Pancreas (tissue), 10 donors: ENCODE data around the gene AZGP1. TPM values are rescaled to one million over a fixed set of nuclear protein-coding genes. Genes with fewer than 3 reads are reported as not detected.
"Not testable (repeated sequence)": the region's sequence is repeated elsewhere in the genome, so short reads cannot be mapped to it uniquely, and the experiment has no call there.

ENCODE experiments used
- ATAC-seq, 4 donors: fragments of 200-7000 bp; cut with Tn5 transposase; one replicate each; pipeline versions ENCODE4 v1.8.0 to v1.9.1; 2020; ENCODE audit warnings: mild to moderate bottlenecking in 4 of 4, moderate library complexity in 4 of 4
- DNase-seq, 6 donors: peaks; one replicate each; pipeline ENCODE4 v3.0.0-alpha.2; 2020
- FAIRE-seq: peaks from 2 replicates; lab custom pipeline; 2012; peaks lifted over from hg19 to GRCh38; lab: Jason Lieb, UNC
- H3K27ac ChIP-seq, 4 donors: fragments of 200-600 bp; sonication (generic); 1 replicate in 3 of 4; 2 replicates in 1 of 4; pipeline versions ENCODE4 v1.5.0 to v1.8.0; 2020
- H3K27me3 ChIP-seq, 4 donors: fragments of 200-600 bp; one replicate each; pipeline ENCODE4 v1.8.0; 2021
- H3K36me3 ChIP-seq, 3 donors: fragments of 200-600 bp; sonication (generic) in 1 of 3; one replicate each; pipeline versions ENCODE4 v1.5.0 to v1.8.0; 2020 to 2021
- H3K4me1 ChIP-seq, 3 donors: fragments of 200-600 bp; one replicate each; pipeline ENCODE4 v1.8.0; 2021
- H3K4me3 ChIP-seq, 4 donors: fragments of 200-600 bp; sonication (generic) in 2 of 4; one replicate each; pipeline versions ENCODE4 v1.5.0 to v1.8.0; 2020 to 2021
- H3K9me3 ChIP-seq, 4 donors: fragments of 200-600 bp; one replicate each; pipeline ENCODE4 v1.8.0; 2021
- WGBS, 2 donors: extraction: QIAGEN DNeasy Blood & Tissue Kit; methylation state at CpG; one replicate each; pipeline ENCODE4 v1.1.7; 2013; 5-methylcytosine and 5-hydroxymethylcytosine counted together
- intact Hi-C, 3 donors: fragments of 100-400 bp; cut with DNase I; formaldehyde crosslinking; loops; one replicate each; pipeline versions ENCODE4 v1.11.1 to v1.14.2; 2022
- polyA plus RNA-seq, 2 donors: library from polyadenylated mRNA; stranded (reverse); fragments of 200-250 nt; gene quantifications; one replicate each; pipeline ENCODE4 v1.2.3, GENCODE V29; 2013
- total RNA-seq, 6 donors: library from RNA; stranded (reverse); fragmentation: NEBNext Ultra II Directional in 4 of 6; extraction: Animal tissue kit (Norgen Biotek cat#: 25700) in 4 of 6; gene quantifications; one replicate each; pipeline versions ENCODE4 v1.2.1 to v1.2.4, GENCODE V29; 2021 to 2023
- TF ChIP-seq, protein P1 (sequence below), 4 donors: fragments of 200-600 bp; sonication (generic) in 3 of 4; IDR thresholded peaks; one replicate each; pipeline versions ENCODE4 v1.5.0 to v1.8.0; 2021; ENCODE audit warnings: antibody characterized with exemption in 4 of 4
- donor health status: healthy with polysubstance abuse.
- donor health status: DM: no; HTN: no; CAD: no; lungs with moderate emphysema.
- donor health status: DM: no; HTN: no; CAD: no.
- donor health status: control.
- donor health status: control.
- donor health status: Bipolar disorder and iron deficiency.
- donor health status: DM: yes; HTN: yes; CAD: no.
- donor health status: DM: no; HTN: no; CAD: no.
- donor health status: DM: no; HTN: no; CAD: no.
- donor health status: DM: yes; HTN: yes; CAD: no.

AZGP1 gene
- total and polyA plus RNA-seq, 8 donors = 174 to 686 (median 235) TPM

DNA sequence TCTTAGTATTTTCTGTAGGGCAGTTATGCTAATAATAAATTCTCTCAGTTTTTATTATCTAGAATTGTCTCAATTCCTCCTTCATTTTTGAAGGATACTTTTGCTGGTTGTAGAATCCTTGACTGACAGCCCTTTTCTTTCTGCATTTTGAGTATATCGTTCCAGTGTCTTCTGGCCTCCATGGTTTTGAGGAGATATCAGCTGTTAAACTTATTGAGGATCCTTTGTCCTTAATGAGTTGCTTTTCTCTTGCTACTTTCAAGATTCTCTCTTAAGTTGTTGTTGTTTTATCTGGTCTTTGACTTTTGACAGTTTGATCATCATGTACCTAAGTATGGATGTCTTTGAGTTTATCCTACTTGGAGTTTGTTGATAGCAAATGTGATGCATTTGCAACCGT lies 37.5 kb downstream of the AZGP1 start:
- no peak for ATAC-seq
- TF ChIP-seq, protein P1, sequence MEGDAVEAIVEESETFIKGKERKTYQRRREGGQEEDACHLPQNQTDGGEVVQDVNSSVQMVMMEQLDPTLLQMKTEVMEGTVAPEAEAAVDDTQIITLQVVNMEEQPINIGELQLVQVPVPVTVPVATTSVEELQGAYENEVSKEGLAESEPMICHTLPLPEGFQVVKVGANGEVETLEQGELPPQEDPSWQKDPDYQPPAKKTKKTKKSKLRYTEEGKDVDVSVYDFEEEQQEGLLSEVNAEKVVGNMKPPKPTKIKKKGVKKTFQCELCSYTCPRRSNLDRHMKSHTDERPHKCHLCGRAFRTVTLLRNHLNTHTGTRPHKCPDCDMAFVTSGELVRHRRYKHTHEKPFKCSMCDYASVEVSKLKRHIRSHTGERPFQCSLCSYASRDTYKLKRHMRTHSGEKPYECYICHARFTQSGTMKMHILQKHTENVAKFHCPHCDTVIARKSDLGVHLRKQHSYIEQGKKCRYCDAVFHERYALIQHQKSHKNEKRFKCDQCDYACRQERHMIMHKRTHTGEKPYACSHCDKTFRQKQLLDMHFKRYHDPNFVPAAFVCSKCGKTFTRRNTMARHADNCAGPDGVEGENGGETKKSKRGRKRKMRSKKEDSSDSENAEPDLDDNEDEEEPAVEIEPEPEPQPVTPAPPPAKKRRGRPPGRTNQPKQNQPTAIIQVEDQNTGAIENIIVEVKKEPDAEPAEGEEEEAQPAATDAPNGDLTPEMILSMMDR (IDR thresholded peaks at IDR 0.05) = no peak
- Histone ChIP-seq H3K27me3 (no peaks in the 10 kb centered on the region), H3K4me1 (no peaks in the 10 kb centered on the region), H3K27ac (no peak overlapping the region), H3K9me3 (no peaks in the 10 kb centered on the region), H3K36me3 (no peaks in the 10 kb centered on the region), H3K4me3 (no peak overlapping the region)
- no peak for DNase-seq
- intact Hi-C loops = no loop called here
- WGBS, 2 donors = 90 to 92% methylated on average over 2 of the region's 2 CpGs
- FAIRE-seq = no peak

DNA sequence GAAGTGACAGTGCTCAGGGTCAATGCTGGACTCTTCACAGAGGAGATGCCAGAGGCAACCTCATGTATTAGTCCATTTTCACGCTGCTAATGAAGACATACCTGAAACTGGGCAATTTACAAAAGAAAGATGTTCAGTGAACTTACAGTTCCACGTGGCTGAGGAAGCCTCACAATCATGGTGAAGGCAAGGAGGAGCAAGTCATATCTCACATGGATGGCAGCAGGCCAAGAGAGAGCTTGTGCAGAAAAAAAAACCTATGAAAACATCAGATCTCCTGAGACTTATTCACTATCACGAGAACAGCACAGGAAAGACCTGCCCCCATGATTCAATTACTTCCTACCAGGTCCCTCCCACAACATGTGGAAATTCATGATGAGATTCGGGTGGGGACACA lies 40.8 kb downstream of the AZGP1 start:
- H3K4me1 ChIP-seq, H3K9me3 ChIP-seq, intact Hi-C loops, H3K27me3 ChIP-seq, H3K4me3 ChIP-seq, ATAC-seq, H3K27ac ChIP-seq, FAIRE-seq, H3K36me3 ChIP-seq, DNase-seq: not testable (repeated sequence)
- 54 to 59% methylated on average over 4 of the region's 4 CpGs for WGBS, 2 donors

DNA sequence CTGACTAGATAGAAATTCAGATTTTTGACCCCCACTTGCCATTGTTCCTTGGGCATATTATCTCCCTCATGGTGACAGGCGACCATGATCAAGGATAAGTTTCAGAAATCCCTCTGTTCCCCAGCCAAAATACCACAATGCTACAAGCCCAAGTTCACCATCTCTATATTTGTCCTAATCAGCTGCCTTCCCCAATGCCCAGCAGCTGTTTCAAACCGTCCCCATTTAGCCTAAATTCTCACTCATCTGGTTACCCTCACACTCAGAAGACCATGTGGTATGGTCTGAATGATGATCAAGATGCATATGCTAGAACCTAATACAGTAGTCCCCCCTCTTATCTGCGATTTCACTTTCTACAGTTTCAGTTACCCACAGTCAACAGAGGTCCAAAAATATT lies 45.5 kb downstream of the AZGP1 start:
- no peaks in the 10 kb centered on the region for H3K27me3 ChIP-seq
- H3K27ac ChIP-seq = no peak overlapping the region
- TF ChIP-seq, protein P1 (IDR thresholded peaks at IDR 0.05) = no peak
- WGBS, 2 donors = 67 to 79% methylated on average over 3 of the region's 3 CpGs
- DNase-seq (no peak), FAIRE-seq (no peak), ATAC-seq (no peak)
- no peaks in the 10 kb centered on the region for H3K9me3 ChIP-seq
- H3K4me1 ChIP-seq = no peaks in the 10 kb centered on the region
- intact Hi-C loops = no loop called here
- H3K36me3 ChIP-seq = no peaks in the 10 kb centered on the region
- no peak overlapping the region for H3K4me3 ChIP-seq

DNA sequence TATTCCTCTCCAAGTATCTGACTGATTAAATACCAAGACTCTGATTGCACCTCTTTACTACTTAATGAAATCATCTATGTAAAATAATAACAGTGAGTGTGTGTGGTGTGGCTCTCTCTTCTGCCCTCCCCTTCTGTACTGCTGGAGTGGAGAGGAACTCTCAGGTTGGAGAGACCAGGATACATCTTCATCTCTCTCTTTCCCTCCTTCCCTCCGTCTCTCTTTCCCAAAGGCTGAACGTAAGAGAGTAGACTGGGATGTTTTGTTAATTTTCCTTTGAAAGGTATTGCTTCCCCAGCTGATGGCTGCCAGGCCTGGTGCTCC lies 46.1 kb downstream of the AZGP1 start:
- WGBS, 2 donors = 47 to 52% methylated on average over 2 of the region's 2 CpGs
- H3K9me3 ChIP-seq = no peaks in the 10 kb centered on the region
- DNase-seq (no peak), ATAC-seq (peak in 1 of 4 donors; percentile 19), FAIRE-seq (no peak)
- H3K4me1 ChIP-seq = no peaks in the 10 kb centered on the region
- H3K36me3 ChIP-seq = no peaks in the 10 kb centered on the region
- no peaks in the 10 kb centered on the region for H3K27me3 ChIP-seq
- intact Hi-C loops = loop anchor here in 1 of 3 donors (10.0 kb wide), 2 partner anchors 55 to 125 kb away; no protein-coding TSS in a partner anchor
- H3K4me3 ChIP-seq = no peak overlapping the region
- H3K27ac ChIP-seq = no peak overlapping the region
- TF ChIP-seq, protein P1 (IDR thresholded peaks at IDR 0.05) = no peak

DNA sequence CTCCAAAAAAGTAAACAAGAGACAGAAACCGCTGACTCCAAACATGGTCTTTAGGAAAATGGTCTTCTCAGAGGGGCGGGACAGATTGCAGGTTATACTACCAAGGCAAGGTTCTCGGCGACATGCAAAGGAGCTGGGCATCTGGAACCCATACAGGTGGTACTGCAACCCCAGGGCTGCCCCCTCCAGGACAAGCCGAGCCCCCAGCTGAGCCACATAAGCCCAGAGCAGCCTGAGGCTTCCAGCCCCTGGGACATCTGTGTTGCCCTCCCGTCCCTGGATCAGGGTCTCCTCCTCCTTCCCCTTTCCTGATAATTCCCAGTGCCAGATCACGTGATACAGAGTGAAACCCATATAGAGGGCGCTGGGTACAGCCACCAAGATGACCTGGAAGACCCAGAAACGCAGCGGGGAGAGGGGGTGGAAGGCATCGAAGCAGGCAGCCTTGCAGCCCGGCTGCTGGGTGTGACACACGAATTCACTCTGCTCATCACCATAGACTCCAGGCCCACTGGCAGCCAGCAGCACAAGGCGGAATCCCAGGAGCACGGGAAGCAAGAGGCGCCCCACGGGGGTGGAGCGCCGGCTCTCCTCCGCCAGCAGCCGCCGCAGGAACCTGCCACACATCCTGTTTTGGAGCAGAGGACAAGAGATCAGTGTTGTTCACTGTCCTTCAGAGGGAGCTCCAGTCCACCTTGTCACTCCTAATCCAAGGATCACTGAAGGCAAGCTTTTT lies 46.7 kb downstream of the AZGP1 start, which contains the start of gene GJC3:
TSS of gene GJC3 (minus strand) at position 627 of the 736 bp plus-strand sequence. CDS start at position 627, 0 bp downstream.
- H3K36me3 ChIP-seq = no peaks in the 10 kb centered on the region
- no peaks in the 10 kb centered on the region for H3K27me3 ChIP-seq
- H3K9me3 ChIP-seq = no peaks in the 10 kb centered on the region
- intact Hi-C loops = loop anchor here in 1 of 3 donors (10.0 kb wide), 2 partner anchors 56 to 126 kb away; no protein-coding TSS in a partner anchor
- H3K4me1 ChIP-seq = no peaks in the 10 kb centered on the region
- DNase-seq (peak in 5 of 6 donors; percentile 7 to 65 (median 19)), FAIRE-seq (no peak), ATAC-seq (peak; percentile 60 to 93 (median 90))
- TF ChIP-seq, protein P1 (IDR thresholded peaks at IDR 0.05) = no peak
- H3K4me3 ChIP-seq = peak within 1 kb of the TSS in 1 of 4 donors; percentile 29
- no peak within 1 kb of the TSS for H3K27ac ChIP-seq
- 35 to 40% methylated on average over 22 of the region's 22 CpGs for WGBS, 2 donors
